GM12878 (cell line): ENCODE data around the gene CTPS1.

Experiments
- BACH1 ChIP-seq: fragments of 450-650 bp; IDR thresholded peaks from 2 replicates; pipeline ENCODE4 v1.6.1; 2017; ENCODE audit warnings: mild to moderate bottlenecking, borderline replicate concordance
- CREB1 ChIP-seq: IDR thresholded peaks from 2 replicates; pipeline ENCODE4 v1.6.1; 2012; ENCODE audit warnings: low read depth, mild to moderate bottlenecking, inconsistent platforms
- EZH2 ChIP-seq: IDR thresholded peaks from 2 replicates; pipeline ENCODE4 v1.6.1; 2012; ENCODE audit warnings: low read depth, mild to moderate bottlenecking, control low read depth, inconsistent platforms, low read length, borderline replicate concordance; ENCODE audit not compliant: control insufficient read depth
- JUNB ChIP-seq: IDR thresholded peaks from 2 replicates; pipeline ENCODE4 v1.6.1; 2016; ENCODE audit warnings: antibody characterized with exemption, mild to moderate bottlenecking
- POLR2A ChIP-seq: IDR thresholded peaks from 2 replicates; pipeline ENCODE4 v1.6.1; 2011; ENCODE audit warnings: low read depth, mild to moderate bottlenecking, low read length
- RCOR1 ChIP-seq: conservative IDR thresholded peaks from 2 replicates; pipeline ENCODE4 v1.6.1; 2012; ENCODE audit warnings: low read depth, low read length, improper control_type of control experiment
- RFX5 ChIP-seq: IDR thresholded peaks from 2 replicates; pipeline ENCODE4 v1.6.1; 2011; ENCODE audit warnings: low read depth, low read length, improper control_type of control experiment
- SIX5 ChIP-seq: IDR thresholded peaks from 2 replicates; pipeline ENCODE4 v1.6.1; 2011; ENCODE audit warnings: mild to moderate bottlenecking, low read depth, low read length, moderate library complexity; ENCODE audit not compliant: severe bottlenecking
- ZSCAN29 ChIP-seq: fragments of 450-650 bp; IDR thresholded peaks from 2 replicates; pipeline ENCODE4 v1.6.1; 2017; ENCODE audit warnings: mild to moderate bottlenecking, moderate library complexity
- TF ChIP-seq, protein P1 (sequence below), 3 experiments: IDR thresholded peaks in 2 of 3; conservative IDR thresholded peaks in 1 of 3; 2 replicates each; pipeline ENCODE4 v1.5.1; 2011; ENCODE audit warnings: low read depth in 3 of 3, low read length in 3 of 3, mild to moderate bottlenecking in 3 of 3, control low read depth in 2 of 3, moderate library complexity in 2 of 3, inconsistent platforms in 1 of 3, mixed read lengths in 1 of 3; ENCODE audit not compliant: control insufficient read depth in 2 of 3, insufficient read depth in 1 of 3; ENCODE audit errors: extremely low read depth in 1 of 3
- TF ChIP-seq, protein P2 (sequence below): fragments of 450-650 bp; IDR thresholded peaks from 2 replicates; pipeline ENCODE4 v1.6.1; 2017; ENCODE audit warnings: mild to moderate bottlenecking, low read depth, inconsistent platforms; ENCODE audit not compliant: poor library complexity, severe bottlenecking

DNA sequence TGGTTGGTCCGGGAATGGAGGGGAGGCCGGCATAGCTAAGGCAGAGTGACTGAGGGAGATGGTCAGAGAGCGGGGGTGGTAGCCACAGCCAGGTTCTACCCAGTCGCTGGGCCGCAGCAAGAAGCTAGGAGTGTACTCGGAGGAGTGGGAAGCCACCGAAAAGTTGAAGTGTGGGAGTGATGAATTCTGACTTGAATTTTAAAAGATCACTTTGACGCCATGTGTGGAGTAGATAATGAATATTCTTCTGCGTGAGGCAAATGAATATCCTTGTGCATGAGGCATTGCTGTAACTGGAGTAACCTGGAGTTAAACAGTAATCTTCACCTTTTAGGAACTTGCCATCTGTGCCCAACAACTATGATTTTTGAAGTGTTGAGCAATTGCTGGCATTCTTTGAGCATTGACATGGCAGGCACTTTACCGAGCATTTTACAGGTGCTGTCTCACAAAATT is 6.9 kb downstream of the CTPS1 start:
- TF ChIP-seq ZSCAN29 = no peak
- TF ChIP-seq POLR2A = no peak
- TF ChIP-seq EZH2 = no peak
- no peak for TF ChIP-seq RCOR1
- no peak for TF ChIP-seq BACH1
- TF ChIP-seq SIX5 = no peak
- TF ChIP-seq JUNB = no peak
- TF ChIP-seq, protein P1, sequence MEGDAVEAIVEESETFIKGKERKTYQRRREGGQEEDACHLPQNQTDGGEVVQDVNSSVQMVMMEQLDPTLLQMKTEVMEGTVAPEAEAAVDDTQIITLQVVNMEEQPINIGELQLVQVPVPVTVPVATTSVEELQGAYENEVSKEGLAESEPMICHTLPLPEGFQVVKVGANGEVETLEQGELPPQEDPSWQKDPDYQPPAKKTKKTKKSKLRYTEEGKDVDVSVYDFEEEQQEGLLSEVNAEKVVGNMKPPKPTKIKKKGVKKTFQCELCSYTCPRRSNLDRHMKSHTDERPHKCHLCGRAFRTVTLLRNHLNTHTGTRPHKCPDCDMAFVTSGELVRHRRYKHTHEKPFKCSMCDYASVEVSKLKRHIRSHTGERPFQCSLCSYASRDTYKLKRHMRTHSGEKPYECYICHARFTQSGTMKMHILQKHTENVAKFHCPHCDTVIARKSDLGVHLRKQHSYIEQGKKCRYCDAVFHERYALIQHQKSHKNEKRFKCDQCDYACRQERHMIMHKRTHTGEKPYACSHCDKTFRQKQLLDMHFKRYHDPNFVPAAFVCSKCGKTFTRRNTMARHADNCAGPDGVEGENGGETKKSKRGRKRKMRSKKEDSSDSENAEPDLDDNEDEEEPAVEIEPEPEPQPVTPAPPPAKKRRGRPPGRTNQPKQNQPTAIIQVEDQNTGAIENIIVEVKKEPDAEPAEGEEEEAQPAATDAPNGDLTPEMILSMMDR (IDR thresholded peaks at IDR 0.05 in 2 of 3, conservative IDR thresholded peaks at IDR 0.05 in 1 of 3; ENCODE audit: control insufficient read depth in 2 of 3, extremely low read depth in 1 of 3, insufficient read depth in 1 of 3, low read depth in 3 of 3, low read length in 3 of 3) = no peak
- TF ChIP-seq, protein P2, sequence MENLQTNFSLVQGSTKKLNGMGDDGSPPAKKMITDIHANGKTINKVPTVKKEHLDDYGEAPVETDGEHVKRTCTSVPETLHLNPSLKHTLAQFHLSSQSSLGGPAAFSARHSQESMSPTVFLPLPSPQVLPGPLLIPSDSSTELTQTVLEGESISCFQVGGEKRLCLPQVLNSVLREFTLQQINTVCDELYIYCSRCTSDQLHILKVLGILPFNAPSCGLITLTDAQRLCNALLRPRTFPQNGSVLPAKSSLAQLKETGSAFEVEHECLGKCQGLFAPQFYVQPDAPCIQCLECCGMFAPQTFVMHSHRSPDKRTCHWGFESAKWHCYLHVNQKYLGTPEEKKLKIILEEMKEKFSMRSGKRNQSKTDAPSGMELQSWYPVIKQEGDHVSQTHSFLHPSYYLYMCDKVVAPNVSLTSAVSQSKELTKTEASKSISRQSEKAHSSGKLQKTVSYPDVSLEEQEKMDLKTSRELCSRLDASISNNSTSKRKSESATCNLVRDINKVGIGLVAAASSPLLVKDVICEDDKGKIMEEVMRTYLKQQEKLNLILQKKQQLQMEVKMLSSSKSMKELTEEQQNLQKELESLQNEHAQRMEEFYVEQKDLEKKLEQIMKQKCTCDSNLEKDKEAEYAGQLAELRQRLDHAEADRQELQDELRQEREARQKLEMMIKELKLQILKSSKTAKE = no peak
- TF ChIP-seq RFX5 = no peak
- TF ChIP-seq CREB1 = no peak
